OCI-LY7 (cell line): Measurements from ENCODE around the gene PCNX2.
"Not testable (repeated sequence)": the region's sequence is repeated elsewhere in the genome, so short reads cannot be mapped to it uniquely, and the experiment has no call there.

Experiments used
- CTCF ChIP-seq: fragments of 200-600 bp; sonication (generic); conservative IDR thresholded peaks from 2 replicates; pipeline ENCODE4 v1.5.1; 2014; ENCODE audit warnings: mild to moderate bottlenecking, antibody characterized with exemption, low read length, moderate library complexity, mixed read lengths
- EZH2phosphoT487 ChIP-seq: fragments of 200-600 bp; sonication (generic); IDR thresholded peaks from 2 replicates; pipeline ENCODE4 v1.6.1; 2018; ENCODE audit warnings: low read depth, borderline replicate concordance, mild to moderate bottlenecking, mixed run types, antibody characterized with exemption, low read length, moderate library complexity, mixed read lengths

GRCh38 chr1:233003638-233004037, 291.9 kb downstream of the PCNX2 start:
- not testable (repeated sequence) for TF ChIP-seq CTCF, EZH2phosphoT487
